Breast epithelium (tissue), 3 donors: Measurements from ENCODE around the gene PPP1R1C.

Experiments
- POLR2A ChIP-seq: fragments of 450-650 bp; IDR thresholded peaks from one replicate; pipeline ENCODE4 v1.6.1; 2016; ENCODE audit warnings: antibody characterized with exemption, mild to moderate bottlenecking, moderate library complexity
- TF ChIP-seq, protein P1 (sequence below), 3 donors: fragments of 450-650 bp; IDR thresholded peaks; one replicate each; pipeline ENCODE4 v1.5.1; 2016 to 2017; ENCODE audit warnings: antibody characterized with exemption in 3 of 3, mild to moderate bottlenecking in 3 of 3, moderate library complexity in 3 of 3

DNA sequence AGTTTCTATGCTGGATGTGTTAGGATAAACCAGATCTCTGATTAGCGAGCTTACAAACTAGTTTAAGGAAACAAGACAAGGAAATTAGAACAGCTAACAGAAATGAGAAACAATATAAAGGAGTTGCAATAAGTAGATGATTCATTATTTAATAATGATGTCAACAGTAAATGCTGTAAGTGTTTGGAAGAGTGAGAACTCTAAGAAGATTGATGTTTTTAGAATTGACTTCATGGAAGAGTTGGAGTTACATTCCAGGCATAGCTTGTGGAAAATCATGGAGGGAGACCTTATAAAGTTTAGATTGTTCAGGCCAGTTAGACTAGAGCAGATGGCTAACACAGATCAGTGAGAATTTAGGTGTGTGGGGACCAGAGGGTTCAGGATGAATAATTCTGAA lies 32.6 kb downstream of the PPP1R1C start:
- TF ChIP-seq, protein P1, sequence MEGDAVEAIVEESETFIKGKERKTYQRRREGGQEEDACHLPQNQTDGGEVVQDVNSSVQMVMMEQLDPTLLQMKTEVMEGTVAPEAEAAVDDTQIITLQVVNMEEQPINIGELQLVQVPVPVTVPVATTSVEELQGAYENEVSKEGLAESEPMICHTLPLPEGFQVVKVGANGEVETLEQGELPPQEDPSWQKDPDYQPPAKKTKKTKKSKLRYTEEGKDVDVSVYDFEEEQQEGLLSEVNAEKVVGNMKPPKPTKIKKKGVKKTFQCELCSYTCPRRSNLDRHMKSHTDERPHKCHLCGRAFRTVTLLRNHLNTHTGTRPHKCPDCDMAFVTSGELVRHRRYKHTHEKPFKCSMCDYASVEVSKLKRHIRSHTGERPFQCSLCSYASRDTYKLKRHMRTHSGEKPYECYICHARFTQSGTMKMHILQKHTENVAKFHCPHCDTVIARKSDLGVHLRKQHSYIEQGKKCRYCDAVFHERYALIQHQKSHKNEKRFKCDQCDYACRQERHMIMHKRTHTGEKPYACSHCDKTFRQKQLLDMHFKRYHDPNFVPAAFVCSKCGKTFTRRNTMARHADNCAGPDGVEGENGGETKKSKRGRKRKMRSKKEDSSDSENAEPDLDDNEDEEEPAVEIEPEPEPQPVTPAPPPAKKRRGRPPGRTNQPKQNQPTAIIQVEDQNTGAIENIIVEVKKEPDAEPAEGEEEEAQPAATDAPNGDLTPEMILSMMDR (IDR thresholded peaks at IDR 0.05) = no peak
- no peak for TF ChIP-seq POLR2A
